Bronchial epithelial cell (primary cell): ENCODE results near the gene MMAB. TPM values are rescaled to one million over a fixed set of nuclear protein-coding genes. Genes with fewer than 3 reads are reported as not detected.
"Not testable (repeated sequence)": the region's sequence is repeated elsewhere in the genome, so short reads cannot be mapped to it uniquely, and the experiment has no call there.

Source experiments
- DNase-seq: peaks from one replicate; pipeline ENCODE4 v3.0.0-alpha.2; 2010; ENCODE audit warnings: low read depth
- FAIRE-seq: peaks from 2 replicates; lab custom pipeline; 2011; peaks lifted over from hg19 to GRCh38; lab: Jason Lieb, UNC
- H3K27me3 ChIP-seq: 2 replicates; pipeline ENCODE4 v1.5.1; 2011; ENCODE audit warnings: low read length; ENCODE audit not compliant: control insufficient read depth, insufficient read depth
- H3K36me3 ChIP-seq: 2 replicates; pipeline ENCODE4 v1.5.1; 2011; ENCODE audit warnings: low read length; ENCODE audit not compliant: control insufficient read depth, insufficient read depth
- H3K4me3 ChIP-seq: 2 replicates; pipeline ENCODE4 v1.5.1; 2011; ENCODE audit warnings: mild to moderate bottlenecking, low read depth, low read length, control low read depth
- CTCF ChIP-seq: IDR thresholded peaks from 2 replicates; pipeline ENCODE4 v1.5.1; 2011; ENCODE audit warnings: mild to moderate bottlenecking, moderate library complexity, low read length, control low read depth, inconsistent platforms; ENCODE audit not compliant: insufficient read depth, severe bottlenecking
- total RNA-seq: library from RNA; depleted of rRNA; stranded (reverse); fragments of >200 nt; gene quantifications from 2 replicates; pipeline ENCODE4 v1.2.1, GENCODE V29; 2014

The MMAB gene
- total RNA-seq, 1 donor from 2014 or later, result 36.9 TPM

- Histone ChIP-seq H3K36me3 (no peaks in the 10 kb centered on the region), H3K27me3 (peaks cover 14% of the 10 kb centered on the region), H3K4me3 (no peak overlapping the region)
- FAIRE-seq (no peak), DNase-seq (no peak)
- TF ChIP-seq CTCF, result no peak
Measured at GRCh38 chr12:109606320-109607028, 33.2 kb upstream of the MMAB start.

DNA sequence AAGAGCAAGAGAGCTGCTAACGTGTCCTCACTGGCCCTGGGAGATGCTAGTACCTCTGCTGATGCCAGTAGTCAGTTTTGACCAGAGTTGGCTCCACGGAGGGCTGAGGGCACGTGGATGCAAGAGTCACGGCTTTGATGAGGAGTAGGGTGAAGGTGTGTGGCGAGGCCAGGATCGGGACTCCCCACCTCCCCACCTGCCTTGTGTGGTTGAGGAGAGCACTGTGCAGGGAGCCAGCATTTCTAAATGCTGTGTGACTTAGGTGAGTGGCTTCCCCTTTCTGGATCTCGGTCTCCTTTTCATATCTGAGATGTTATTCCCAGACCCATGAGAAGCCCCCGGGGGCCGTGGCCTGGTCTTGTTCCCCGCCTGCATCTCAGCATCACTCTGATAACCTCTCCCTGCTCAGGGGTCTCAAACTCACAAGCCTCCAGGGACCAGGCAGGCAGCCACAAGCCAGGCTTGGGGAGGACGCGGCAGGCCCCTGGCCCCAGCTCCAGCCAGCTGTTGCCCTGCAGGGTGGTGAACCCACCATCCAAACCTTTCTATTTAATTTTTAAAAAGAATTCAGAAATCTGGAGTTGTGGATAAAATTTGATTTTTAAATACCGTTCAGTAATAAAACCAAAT is 32.4 kb upstream of the MMAB start:
- peaks cover 12% of the 10 kb centered on the region for H3K27me3 ChIP-seq
- DNase-seq (no peak), FAIRE-seq (no peak)
- no peak for TF ChIP-seq CTCF
- H3K36me3 ChIP-seq, result no peaks in the 10 kb centered on the region
- H3K4me3 ChIP-seq, result no peak overlapping the region

DNA sequence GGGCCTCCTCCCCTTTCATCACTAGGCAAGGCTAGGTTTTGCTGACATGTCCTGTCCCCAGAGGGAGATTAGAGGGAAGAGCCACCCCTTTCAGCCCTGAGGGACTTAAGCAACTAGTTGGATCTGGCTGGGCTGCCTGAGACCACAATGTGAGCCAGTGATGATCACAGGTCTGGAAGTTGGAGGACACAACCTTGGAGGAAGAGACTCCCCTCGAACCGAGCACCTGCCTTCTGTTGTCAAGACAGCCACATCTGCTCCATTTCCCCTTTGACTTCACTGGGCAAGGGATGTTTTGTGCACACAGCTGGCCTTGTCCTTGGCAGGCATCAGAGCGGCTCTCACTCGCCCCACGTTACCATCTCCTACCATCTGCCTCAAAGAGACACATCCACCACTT is 31.7 kb upstream of the MMAB start:
- H3K27me3 ChIP-seq, result peaks cover 12% of the 10 kb centered on the region
- no peak for TF ChIP-seq CTCF

GRCh38 chr12:109604132-109604585 is 30.9 kb upstream of the MMAB start:
- H3K4me3 ChIP-seq, result no peak overlapping the region
- FAIRE-seq (no peak), DNase-seq (no peak)
- no peak for TF ChIP-seq CTCF
- no peaks in the 10 kb centered on the region for H3K36me3 ChIP-seq
- peaks cover 12% of the 10 kb centered on the region for H3K27me3 ChIP-seq

More for the DNA sequence above, 31.7 kb upstream of the MMAB start:
- Histone ChIP-seq H3K36me3 (no peaks in the 10 kb centered on the region), H3K4me3 (no peak overlapping the region)
- DNase-seq (no peak), FAIRE-seq (peak; percentile 70)

DNA sequence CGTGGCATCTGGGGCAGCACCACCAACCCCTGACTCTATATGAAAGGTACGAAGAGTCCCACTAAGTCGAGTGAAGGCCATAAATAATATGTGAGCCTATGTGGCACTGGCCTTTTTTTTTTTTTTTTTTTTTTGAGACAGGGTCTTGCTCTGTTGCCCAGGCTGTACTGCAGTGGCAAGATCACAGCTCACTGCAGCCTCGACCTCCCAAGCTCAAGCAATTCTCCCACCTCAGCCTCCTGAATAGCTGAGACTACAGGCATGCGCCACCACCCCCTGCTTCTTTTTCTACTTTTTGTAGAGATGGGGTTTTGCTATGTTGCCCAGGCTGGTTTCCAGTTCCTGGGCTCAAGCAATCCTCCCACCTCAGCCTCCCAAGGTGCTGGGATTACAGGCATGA is 28.8 kb upstream of the MMAB start:
- H3K36me3 ChIP-seq, H3K27me3 ChIP-seq, H3K4me3 ChIP-seq, FAIRE-seq, DNase-seq: not testable (repeated sequence)

GRCh38 chr12:109601557-109601956 is 28.3 kb upstream of the MMAB start:
- no peak for TF ChIP-seq CTCF
- FAIRE-seq, result peak; percentile 52
- DNase-seq, result no peak

More at GRCh38 chr12:109601557-109601956, 28.3 kb upstream of the MMAB start:
- Histone ChIP-seq H3K27me3 (peaks cover 5% of the 10 kb centered on the region), H3K36me3 (no peaks in the 10 kb centered on the region), H3K4me3 (no peak overlapping the region)
